HFF-Myc (cell line): Measurements from ENCODE around the gene NBAS.

ENCODE experiments used
- DNase-seq: peaks from one replicate; pipeline ENCODE4 v3.0.0-alpha.2; 2011; ENCODE audit warnings: low read depth; ENCODE audit errors: extremely low read depth
- H3K4me3 ChIP-seq: replicated peaks from 2 replicates; pipeline ENCODE4 v1.5.1; 2011; ENCODE audit warnings: low read depth, mild to moderate bottlenecking, control low read depth, low read length
- TF ChIP-seq, protein P1 (sequence below): IDR thresholded peaks from 2 replicates; pipeline ENCODE4 v1.5.1; 2012; ENCODE audit warnings: mild to moderate bottlenecking, low read depth, low read length, control low read depth; ENCODE audit errors: missing control alignments

The NBAS gene

DNA sequence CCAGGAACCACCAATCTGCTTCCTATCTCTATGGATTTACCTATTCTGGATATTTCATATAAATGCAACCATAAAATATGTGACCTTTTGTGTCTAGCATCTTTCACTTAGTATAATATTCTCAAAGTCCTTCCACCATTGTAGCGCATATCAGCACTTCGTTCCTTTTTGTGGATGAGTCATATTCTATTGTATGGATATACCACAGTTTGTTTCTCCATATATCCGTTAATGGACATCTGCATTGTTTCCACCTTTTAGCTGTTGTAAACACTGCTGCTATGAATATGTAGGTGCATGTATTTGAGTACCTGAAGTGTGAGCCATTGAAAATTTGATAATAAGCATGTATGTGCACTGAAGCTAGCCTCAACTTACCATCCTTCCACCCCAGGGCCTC, 80.1 kb downstream of the NBAS start:
- no peak overlapping the region for H3K4me3 ChIP-seq
- no peak for DNase-seq
- TF ChIP-seq, protein P1, sequence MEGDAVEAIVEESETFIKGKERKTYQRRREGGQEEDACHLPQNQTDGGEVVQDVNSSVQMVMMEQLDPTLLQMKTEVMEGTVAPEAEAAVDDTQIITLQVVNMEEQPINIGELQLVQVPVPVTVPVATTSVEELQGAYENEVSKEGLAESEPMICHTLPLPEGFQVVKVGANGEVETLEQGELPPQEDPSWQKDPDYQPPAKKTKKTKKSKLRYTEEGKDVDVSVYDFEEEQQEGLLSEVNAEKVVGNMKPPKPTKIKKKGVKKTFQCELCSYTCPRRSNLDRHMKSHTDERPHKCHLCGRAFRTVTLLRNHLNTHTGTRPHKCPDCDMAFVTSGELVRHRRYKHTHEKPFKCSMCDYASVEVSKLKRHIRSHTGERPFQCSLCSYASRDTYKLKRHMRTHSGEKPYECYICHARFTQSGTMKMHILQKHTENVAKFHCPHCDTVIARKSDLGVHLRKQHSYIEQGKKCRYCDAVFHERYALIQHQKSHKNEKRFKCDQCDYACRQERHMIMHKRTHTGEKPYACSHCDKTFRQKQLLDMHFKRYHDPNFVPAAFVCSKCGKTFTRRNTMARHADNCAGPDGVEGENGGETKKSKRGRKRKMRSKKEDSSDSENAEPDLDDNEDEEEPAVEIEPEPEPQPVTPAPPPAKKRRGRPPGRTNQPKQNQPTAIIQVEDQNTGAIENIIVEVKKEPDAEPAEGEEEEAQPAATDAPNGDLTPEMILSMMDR: no peak

DNA sequence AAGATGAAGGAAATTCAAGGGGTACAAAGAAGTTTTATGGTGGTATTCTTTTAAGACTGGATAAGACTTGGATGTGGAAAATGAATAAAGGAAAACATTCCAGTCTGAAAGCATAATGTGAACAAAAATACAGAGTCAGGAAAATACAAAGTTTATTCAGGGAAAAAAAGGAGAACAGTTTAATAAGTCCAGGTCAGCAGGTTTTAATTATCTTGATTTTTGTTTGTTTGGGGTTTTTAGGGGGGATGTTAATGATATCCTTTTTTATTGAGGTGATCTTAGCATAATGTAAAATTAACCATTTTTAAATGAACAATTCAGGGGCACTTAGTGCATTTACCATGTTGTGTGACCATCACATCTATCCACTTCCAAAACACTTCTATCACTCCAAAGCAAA, 80.6 kb downstream of the NBAS start:
- TF ChIP-seq, protein P1: no peak
- H3K4me3 ChIP-seq: no peak overlapping the region
- no peak for DNase-seq

DNA sequence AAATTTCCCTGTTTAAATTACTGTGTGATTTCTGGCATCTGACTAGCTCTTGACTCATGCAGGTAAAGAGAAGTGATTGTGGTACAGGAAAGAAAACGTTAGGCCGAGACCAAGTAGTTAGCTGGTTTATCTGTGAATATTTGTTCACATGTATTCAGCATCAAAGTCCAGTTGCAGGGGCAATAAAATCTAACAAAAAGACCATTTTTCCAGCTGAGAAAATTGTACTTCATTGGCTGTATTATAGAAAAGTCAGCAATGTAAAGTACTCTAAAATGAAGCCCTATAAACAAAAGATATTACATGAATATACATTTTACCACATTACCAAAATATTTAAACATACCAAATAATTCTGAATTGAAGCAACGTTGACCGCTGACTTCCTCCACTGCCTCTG, 88.3 kb downstream of the NBAS start:
- TF ChIP-seq, protein P1: no peak

DNA sequence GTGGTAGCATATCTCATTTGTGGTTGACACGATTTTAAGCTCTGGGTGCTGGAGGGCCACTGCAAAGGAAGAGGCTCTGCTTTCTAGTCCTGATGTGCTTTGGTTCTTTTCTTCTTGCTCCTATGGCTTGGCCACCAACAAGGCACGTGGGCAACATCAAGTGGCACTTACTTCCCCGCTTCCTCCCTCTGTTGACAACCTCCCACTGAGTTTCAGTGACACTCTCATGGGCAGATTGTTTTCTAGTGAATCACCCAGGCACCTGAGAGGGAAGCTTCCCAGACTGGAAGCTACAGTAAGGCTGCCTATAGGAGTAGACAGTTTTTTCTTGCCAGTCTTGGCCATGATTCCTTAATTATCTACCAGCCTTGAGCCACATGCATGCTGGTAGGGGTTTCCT, 89.0 kb downstream of the NBAS start:
- no peak overlapping the region for H3K4me3 ChIP-seq
- TF ChIP-seq, protein P1: no peak
- DNase-seq: no peak

More for the DNA sequence above, 88.3 kb downstream of the NBAS start:
- H3K4me3 ChIP-seq: no peak overlapping the region
- no peak for DNase-seq

DNA sequence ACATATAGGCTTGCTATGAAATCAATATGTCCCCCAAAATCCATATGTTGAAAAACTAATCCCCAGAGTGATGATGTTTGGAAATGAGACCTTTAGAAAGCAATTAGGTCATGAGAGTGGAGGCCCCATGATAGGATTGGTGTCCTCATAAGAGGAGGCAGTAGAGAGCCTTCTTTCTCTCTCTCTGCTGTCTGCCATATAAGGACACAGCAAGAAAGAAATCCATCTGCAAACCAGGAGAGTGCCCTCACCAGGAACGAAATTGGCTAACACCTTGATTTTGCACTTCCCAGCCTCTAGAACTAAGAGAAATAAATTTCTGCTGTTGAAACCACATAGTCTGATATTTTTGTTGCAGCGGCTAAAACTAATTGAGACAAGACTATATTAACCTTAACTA, 89.5 kb downstream of the NBAS start:
- H3K4me3 ChIP-seq: no peak overlapping the region
- no peak for DNase-seq
- TF ChIP-seq, protein P1: no peak

DNA sequence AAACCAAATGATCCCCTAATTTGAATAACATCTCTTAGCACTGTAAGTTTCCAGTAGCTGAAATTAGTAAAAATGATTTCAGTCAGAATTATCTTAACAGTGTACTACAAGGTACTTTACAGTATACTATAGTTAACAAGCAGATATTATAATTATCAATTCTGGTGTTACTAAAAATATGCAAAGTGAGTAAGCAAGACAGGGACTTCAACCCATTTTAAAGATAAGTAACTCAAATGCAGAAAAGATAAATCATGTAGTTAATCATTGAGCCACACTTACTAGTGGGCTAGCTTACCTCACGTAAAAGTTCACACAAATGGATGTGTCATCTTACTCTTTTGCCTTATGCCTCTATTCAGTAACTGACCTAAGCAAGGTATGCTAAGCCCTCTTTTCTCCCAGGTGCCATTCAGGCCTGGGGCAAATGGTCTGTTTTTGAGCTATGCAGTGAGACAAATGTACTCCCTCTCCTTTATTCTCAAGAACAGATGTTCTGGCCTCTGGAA, 101.0 kb downstream of the NBAS start:
- DNase-seq: no peak
- TF ChIP-seq, protein P1: no peak

DNA sequence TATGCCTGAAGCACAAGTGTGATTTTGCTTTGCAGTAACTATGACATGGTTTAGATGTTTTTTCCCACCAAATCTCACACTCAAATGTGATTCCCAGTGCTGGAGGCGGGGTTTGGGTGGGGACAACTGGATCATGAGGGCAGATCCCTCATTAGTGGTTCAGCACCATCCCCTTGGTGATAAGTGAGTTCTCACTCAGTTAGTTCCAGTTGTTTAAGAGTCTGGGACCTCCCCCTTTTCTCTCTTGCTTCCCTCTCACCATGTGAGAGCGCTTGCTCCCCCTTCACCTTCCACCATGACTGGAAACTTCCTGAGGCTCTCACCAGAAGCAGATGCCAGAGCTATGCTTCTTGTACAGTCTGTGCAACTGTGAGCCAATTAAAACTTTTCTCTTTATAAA, 102.9 kb downstream of the NBAS start:
- no peak overlapping the region for H3K4me3 ChIP-seq
- no peak for DNase-seq
- TF ChIP-seq, protein P1: no peak

More for the DNA sequence above, 101.0 kb downstream of the NBAS start:
- H3K4me3 ChIP-seq: no peak overlapping the region
